Upper lobe of left lung (tissue), 6 donors: ENCODE data around the gene KIF21B. TPM values are rescaled to one million over a fixed set of nuclear protein-coding genes. Genes with fewer than 3 reads are reported as not detected.
"Not testable (repeated sequence)": the region's sequence is repeated elsewhere in the genome, so short reads cannot be mapped to it uniquely, and the experiment has no call there.

Experiments used
- ATAC-seq, 2 donors: fragments of 200-7000 bp; cut with Tn5 transposase; one replicate each; pipeline ENCODE4 v1.9.1; 2022; ENCODE audit warnings: mild to moderate bottlenecking in 2 of 2, moderate library complexity in 2 of 2; ENCODE audit not compliant: low FRiP score in 2 of 2
- DNase-seq, 2 donors: peaks; one replicate each; pipeline ENCODE4 v3.0.0-alpha.2; 2019 to 2020
- H3K27ac ChIP-seq, 4 donors: fragments of 200-600 bp; sonication (generic); one replicate each; pipeline ENCODE4 v1.5.1; 2016 to 2019
- H3K27me3 ChIP-seq, 4 donors: fragments of 200-600 bp; sonication (generic); one replicate each; pipeline ENCODE4 v1.5.1; 2017 to 2019
- H3K36me3 ChIP-seq, 4 donors: fragments of 200-600 bp; sonication (generic); one replicate each; pipeline ENCODE4 v1.5.1; 2016 to 2019
- H3K4me1 ChIP-seq, 4 donors: fragments of 200-600 bp; sonication (generic); one replicate each; pipeline ENCODE4 v1.5.1; 2018 to 2019
- H3K4me3 ChIP-seq, 4 donors: fragments of 200-600 bp; sonication (generic); one replicate each; pipeline ENCODE4 v1.5.1; 2017 to 2019; ENCODE audit warnings: mild to moderate bottlenecking in 2 of 4, moderate library complexity in 1 of 4
- H3K9me3 ChIP-seq, 4 donors: fragments of 200-600 bp; sonication (generic); one replicate each; pipeline ENCODE4 v1.5.1; 2018 to 2019
- EP300 ChIP-seq, 4 donors: sonication (generic); formaldehyde crosslinking; IDR thresholded peaks; one replicate each; pipeline ENCODE4 v1.5.1; 2017; ENCODE audit warnings: antibody characterized with exemption in 4 of 4, control low read depth in 2 of 4
- POLR2A ChIP-seq, 4 donors: fragments of 450-650 bp; IDR thresholded peaks; one replicate each; pipeline ENCODE4 v1.5.1; 2016 to 2017; ENCODE audit warnings: antibody characterized with exemption in 4 of 4, mild to moderate bottlenecking in 2 of 4
- POLR2AphosphoS5 ChIP-seq, 2 donors: sonication (generic); formaldehyde crosslinking; IDR thresholded peaks; one replicate each; pipeline ENCODE4 v1.5.1; 2017; ENCODE audit warnings: antibody characterized with exemption in 2 of 2
- WGBS, 2 donors: methylation state at CpG; one replicate each; pipeline ENCODE4 v1.1.5; 2017 to 2018; 5-methylcytosine and 5-hydroxymethylcytosine counted together
- total RNA-seq, 6 donors: library from RNA; depleted of rRNA in 4 of 6; stranded (reverse); fragments of >200 nt in 4 of 6; gene quantifications; one replicate each; pipeline versions ENCODE4 v1.1.0 to v1.2.1, GENCODE V29; 2016 to 2021
- TF ChIP-seq, protein P1 (sequence below), 6 experiments: fragments of 450-650 bp in 4 of 6; fragments of 200-600 bp in 2 of 6; sonication (generic) in 2 of 6; IDR thresholded peaks; one replicate each; pipeline ENCODE4 v1.5.1; 2016 to 2019; ENCODE audit warnings: antibody characterized with exemption in 6 of 6
- donor health status: DM: no; HTN: no; CAD: no; lungs with moderate emphysema.
- donor health status: DM: no; HTN: yes; CAD: no; lungs with severe emphysema.

KIF21B gene
- total RNA-seq, 6 donors from 2014 or later, result 3.6 to 18.9 (median 6.1) TPM

DNA sequence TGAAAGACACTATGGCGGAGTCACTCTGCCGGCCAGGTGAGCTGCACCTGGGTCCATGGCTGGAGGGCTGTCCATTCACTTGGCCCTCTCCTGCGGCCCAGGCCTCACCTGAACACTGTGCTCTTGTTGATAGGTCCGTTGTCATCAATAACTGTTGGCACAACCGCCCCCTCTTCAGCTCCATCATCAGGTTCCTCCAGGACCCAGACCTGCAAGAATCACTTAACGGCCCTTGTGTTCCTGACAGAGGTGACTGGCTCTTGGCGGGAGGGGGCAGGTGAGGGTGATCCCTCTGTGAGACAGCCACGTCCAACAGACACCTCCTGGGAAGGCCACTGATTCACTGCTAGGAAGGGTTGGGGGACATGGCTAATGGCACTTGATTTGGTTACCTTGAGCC, 73.9 kb downstream of the KIF21B start:
- no peaks in the 10 kb centered on the region for H3K4me1 ChIP-seq
- ATAC-seq (peak in 1 of 2 donors; percentile 9), DNase-seq (no peak)
- no peak overlapping the region for H3K27ac ChIP-seq
- H3K27me3 ChIP-seq, result no peaks in the 10 kb centered on the region
- H3K4me3 ChIP-seq, result no peak overlapping the region
- H3K36me3 ChIP-seq, result no peaks in the 10 kb centered on the region
- WGBS, 2 donors, result 91 to 94% methylated on average over 6 to 8 of the region's 8 CpGs
- TF ChIP-seq POLR2AphosphoS5 (IDR thresholded peaks at IDR 0.05) (no peak), EP300 (IDR thresholded peaks at IDR 0.05) (no peak), POLR2A (IDR thresholded peaks at IDR 0.05) (no peak)
- TF ChIP-seq, protein P1, sequence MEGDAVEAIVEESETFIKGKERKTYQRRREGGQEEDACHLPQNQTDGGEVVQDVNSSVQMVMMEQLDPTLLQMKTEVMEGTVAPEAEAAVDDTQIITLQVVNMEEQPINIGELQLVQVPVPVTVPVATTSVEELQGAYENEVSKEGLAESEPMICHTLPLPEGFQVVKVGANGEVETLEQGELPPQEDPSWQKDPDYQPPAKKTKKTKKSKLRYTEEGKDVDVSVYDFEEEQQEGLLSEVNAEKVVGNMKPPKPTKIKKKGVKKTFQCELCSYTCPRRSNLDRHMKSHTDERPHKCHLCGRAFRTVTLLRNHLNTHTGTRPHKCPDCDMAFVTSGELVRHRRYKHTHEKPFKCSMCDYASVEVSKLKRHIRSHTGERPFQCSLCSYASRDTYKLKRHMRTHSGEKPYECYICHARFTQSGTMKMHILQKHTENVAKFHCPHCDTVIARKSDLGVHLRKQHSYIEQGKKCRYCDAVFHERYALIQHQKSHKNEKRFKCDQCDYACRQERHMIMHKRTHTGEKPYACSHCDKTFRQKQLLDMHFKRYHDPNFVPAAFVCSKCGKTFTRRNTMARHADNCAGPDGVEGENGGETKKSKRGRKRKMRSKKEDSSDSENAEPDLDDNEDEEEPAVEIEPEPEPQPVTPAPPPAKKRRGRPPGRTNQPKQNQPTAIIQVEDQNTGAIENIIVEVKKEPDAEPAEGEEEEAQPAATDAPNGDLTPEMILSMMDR (IDR thresholded peaks at IDR 0.05), result no peak
- peaks cover 0 to 12% (median 2%) of the 10 kb centered on the region in 4 donors for H3K9me3 ChIP-seq

DNA sequence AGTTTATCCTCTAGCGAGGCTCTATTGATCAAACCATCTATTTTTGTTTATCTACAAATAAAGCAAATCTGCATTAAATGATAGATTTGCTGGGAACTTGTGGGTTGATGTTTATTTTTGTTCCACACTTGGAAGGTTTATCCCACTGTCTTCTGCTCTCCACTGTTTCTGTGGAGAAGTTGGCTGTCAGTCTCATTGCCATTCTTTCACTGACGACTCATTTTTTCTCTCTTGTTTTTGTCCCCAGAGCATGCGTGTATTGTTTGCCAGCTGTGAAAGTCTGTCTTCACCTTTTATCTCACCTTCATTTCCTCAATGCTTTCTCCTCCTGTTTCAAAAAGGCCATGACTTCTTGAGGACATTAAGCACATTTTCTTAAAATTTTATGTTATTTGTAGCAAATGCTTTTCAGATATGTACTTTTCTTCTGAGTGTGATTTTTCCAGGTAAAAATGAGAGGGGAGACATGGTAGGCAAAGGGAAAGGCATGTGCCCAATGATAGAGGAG, 76.4 kb downstream of the KIF21B start:
- ATAC-seq, result no peak
- WGBS, 2 donors, result 89 to 94% methylated on average over 3 of the region's 3 CpGs
- H3K27me3 ChIP-seq, result no peaks in the 10 kb centered on the region
- no peak for DNase-seq
- no peaks in the 10 kb centered on the region for H3K36me3 ChIP-seq
- no peak for TF ChIP-seq POLR2AphosphoS5 (IDR thresholded peaks at IDR 0.05)
- H3K9me3 ChIP-seq, result peaks cover 0 to 12% (median 2%) of the 10 kb centered on the region in 4 donors
- H3K4me1 ChIP-seq, result no peaks in the 10 kb centered on the region
- no peak overlapping the region for H3K27ac ChIP-seq
- no peak overlapping the region for H3K4me3 ChIP-seq

DNA sequence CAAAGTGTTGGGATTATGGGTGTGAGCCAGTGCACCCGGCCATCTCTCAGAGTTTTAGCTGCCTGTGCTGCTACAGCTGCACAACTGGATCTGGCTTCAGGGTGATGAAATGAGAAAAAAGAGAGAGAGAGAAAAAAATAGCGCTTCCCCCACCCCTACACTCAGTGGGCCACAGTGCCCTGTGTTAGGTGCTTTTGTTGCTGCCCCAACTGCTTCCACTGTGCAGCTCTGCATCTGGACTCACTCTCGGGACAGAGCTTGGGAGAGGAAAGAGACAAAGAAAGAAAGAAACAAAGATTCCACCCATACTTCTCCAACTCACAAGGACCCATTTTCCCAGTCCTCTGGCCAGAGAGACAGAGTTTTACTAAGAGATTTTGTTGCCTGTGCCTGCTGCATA, 78.4 kb downstream of the KIF21B start:
- Histone ChIP-seq H3K9me3 (peaks cover 0 to 12% (median 2%) of the 10 kb centered on the region in 4 donors), H3K4me3 (no peak overlapping the region), H3K4me1 (no peaks in the 10 kb centered on the region), H3K27me3 (no peaks in the 10 kb centered on the region), H3K27ac (no peak overlapping the region), H3K36me3 (no peaks in the 10 kb centered on the region)
- 71 to 78% methylated on average over 3 of the region's 3 CpGs for WGBS, 2 donors
- TF ChIP-seq EP300 (IDR thresholded peaks at IDR 0.05), result no peak
- TF ChIP-seq POLR2AphosphoS5 (IDR thresholded peaks at IDR 0.05), result no peak
- TF ChIP-seq, protein P1 (IDR thresholded peaks at IDR 0.05), result no peak
- no peak for TF ChIP-seq POLR2A (IDR thresholded peaks at IDR 0.05)
- no peak for ATAC-seq
- DNase-seq, result no peak

DNA sequence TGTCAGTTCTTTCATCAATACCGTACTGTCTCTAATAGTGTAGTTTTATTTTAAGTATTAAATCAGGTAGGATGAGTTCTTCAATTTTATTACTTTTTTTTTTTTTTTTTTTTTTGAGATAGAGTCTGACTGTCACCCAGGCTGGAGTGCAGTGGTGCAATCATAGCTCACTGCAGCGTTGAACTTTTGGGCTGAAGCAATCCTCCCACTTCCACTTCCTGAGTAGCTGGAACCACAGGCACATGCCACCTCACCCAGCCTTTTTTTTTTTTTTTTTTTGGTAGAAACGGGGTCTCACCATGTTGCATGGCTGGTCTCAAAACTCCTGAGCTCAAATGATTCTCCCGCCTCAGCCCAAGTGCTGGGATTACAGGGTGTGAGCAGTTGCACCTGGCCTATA, 84.6 kb downstream of the KIF21B start:
- Histone ChIP-seq H3K4me3 (no peak overlapping the region), H3K9me3 (no peaks in the 10 kb centered on the region), H3K27me3 (no peaks in the 10 kb centered on the region), H3K36me3 (no peaks in the 10 kb centered on the region), H3K4me1 (no peaks in the 10 kb centered on the region), H3K27ac (no peak overlapping the region)
- no peak for TF ChIP-seq POLR2A (IDR thresholded peaks at IDR 0.05)
- TF ChIP-seq, protein P1 (IDR thresholded peaks at IDR 0.05), result no peak
- TF ChIP-seq EP300 (IDR thresholded peaks at IDR 0.05), result no peak
- no peak for TF ChIP-seq POLR2AphosphoS5 (IDR thresholded peaks at IDR 0.05)
- DNase-seq (peak in 1 of 2 donors; percentile 41), ATAC-seq (peak in 1 of 2 donors; percentile 61)
- 51 to 52% methylated on average over 4 of the region's 4 CpGs for WGBS, 2 donors

DNA sequence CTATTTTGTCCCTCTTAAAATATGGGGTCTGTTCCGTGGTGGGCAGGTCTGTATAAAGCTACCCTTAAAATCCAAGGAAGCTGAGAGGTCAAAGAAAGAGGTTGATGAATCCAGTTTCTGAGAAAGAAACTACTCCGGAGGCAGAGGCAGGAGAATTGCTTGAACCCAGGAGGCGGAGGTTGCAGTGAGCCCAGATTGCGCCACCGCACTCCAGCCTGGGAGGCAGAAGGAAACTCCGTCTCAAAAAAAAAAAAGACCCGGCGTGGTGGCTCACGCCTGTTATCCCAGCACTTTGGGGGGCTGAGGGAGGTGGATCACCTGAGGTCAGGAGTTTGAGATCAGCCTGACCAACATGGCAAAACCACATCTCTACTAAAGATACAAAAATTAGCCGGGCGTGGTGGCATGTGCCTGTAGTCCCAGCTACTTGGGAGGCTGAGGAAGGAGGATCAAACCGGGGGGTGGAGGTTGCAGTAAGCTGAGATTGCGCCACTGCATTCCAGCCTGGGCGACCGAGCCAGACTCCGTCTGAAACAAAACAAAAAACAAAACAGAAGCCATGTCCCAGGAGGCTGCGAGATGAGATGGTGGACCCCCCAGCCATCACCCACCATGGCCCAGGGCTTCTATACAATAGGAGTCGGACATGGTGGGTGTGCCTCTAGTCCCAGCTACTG, 88.1 kb downstream of the KIF21B start:
- H3K36me3 ChIP-seq, DNase-seq, H3K9me3 ChIP-seq, H3K4me1 ChIP-seq, ATAC-seq, H3K27ac ChIP-seq, H3K27me3 ChIP-seq, H3K4me3 ChIP-seq: not testable (repeated sequence)
- WGBS, 2 donors, result 86 to 87% methylated on average over 18 of the region's 18 CpGs
